NCI-H446 (cell line): ENCODE measurements around the gene KRTAP2-2.
"Not testable (repeated sequence)": the region's sequence is repeated elsewhere in the genome, so short reads cannot be mapped to it uniquely, and the experiment has no call there.

Source experiments
- DNase-seq, 2 experiments: peaks; one replicate each; lab custom pipeline; 2025; lab: John Stamatoyannopoulos, UW

Gene KRTAP2-2, protein sequence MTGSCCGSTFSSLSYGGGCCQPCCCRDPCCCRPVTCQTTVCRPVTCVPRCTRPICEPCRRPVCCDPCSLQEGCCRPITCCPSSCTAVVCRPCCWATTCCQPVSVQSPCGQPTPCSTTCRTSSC

GRCh38 chr17:41055130-41055529, at the start of gene KRTAP2-2:
KRTAP2-2 (minus strand) TSS chr17:41055230; CDS start chr17:41055211, 19 bp downstream.
- not testable (repeated sequence) for DNase-seq

GRCh38 chr17:41104386-41105038, 49.5 kb upstream of the KRTAP2-2 start:
- DNase-seq, result not testable (repeated sequence)

DNA sequence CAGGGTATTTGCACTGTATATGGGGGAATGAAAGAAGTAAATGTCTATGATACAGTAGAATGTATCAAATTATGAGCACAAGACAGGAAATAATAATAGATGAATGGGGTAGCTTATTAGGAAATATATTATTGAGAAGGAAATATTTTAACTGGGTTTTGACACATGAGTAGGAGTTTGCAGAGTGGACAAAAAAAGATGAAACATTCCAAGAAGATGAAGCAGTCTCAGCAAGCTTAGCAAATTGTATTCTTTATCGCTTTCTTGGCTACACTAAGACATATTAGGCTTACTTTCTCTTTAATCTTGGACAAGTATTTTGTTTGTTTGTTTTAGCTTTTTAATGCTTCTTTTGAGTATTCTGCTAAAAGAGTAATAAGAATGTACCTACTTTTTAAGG, 48.9 kb upstream of the KRTAP2-2 start:
- no peak for DNase-seq

GRCh38 chr17:41101586-41102259, 46.7 kb upstream of the KRTAP2-2 start, which contains the start of gene KRTAP4-16:
KRTAP4-16 (minus strand) TSS chr17:41102209; CDS start chr17:41102209, 0 bp downstream.
- no peak for DNase-seq

DNA sequence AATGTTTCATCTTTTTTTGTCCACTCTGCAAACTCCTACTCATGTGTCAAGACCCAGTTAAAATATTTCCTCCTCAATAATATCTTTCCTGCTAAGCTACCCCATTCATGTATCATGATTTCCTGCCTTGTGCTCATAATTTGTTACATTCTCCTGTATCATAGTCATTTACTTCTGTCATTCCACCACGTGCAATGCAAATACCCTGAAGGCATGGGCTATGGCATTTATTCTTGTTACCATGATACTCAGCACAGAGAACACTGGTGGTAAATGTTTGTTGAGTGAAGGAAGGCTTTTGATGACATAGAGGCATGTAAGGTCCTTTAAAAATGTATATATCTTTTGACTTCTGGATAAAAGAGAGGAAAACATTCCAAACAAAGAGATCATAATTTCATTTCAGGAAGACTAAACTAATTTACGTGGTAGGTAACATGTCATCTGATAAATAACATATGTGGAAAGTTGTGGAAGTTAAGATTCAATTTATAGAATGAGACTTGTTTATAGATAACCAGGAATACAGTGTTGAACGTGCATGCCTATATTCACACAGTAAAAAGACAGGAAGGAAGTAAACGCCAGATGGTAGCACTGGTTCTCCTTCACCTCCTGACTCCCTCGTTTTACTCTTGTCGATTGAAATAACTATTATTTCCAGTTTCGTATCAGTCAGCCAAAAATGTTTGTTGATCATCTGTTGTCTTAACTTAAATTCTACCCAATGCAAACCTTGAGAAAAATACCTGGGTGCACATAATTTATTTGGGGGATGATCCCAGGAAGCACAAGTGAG, 44.9 kb upstream of the KRTAP2-2 start:
- DNase-seq, result not testable (repeated sequence)

- DNase-seq, result no peak
Observed at GRCh38 chr17:41098481-41098880, 43.5 kb upstream of the KRTAP2-2 start.

- DNase-seq, result no peak
Observed at GRCh38 chr17:41098042-41098441, 43.0 kb upstream of the KRTAP2-2 start, which contains the start of gene KRTAP4-8. KRTAP4-8 (minus strand) TSS chr17:41098142; CDS start chr17:41098084, 58 bp downstream.

DNA sequence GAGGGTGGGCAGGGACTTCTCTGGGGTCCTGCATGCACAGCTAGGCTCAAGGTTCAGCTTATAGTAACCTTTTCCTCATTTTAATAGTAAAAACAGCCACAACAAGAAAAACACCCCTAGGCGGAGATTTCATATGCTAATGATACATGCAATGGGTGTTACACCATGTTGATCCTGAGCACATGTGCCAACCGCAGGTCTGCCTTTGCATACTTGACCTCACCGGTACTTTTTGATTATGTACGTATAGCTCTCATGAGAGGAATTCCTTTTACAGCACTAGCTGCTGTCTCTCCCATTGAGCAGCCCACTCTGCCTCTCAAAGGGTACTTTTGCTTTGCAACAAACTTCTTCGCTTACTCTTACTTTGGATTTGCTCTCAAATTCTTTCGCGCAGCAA, 41.0 kb upstream of the KRTAP2-2 start:
- no peak for DNase-seq

GRCh38 chr17:41088760-41089352, 33.8 kb upstream of the KRTAP2-2 start:
- not testable (repeated sequence) for DNase-seq

DNA sequence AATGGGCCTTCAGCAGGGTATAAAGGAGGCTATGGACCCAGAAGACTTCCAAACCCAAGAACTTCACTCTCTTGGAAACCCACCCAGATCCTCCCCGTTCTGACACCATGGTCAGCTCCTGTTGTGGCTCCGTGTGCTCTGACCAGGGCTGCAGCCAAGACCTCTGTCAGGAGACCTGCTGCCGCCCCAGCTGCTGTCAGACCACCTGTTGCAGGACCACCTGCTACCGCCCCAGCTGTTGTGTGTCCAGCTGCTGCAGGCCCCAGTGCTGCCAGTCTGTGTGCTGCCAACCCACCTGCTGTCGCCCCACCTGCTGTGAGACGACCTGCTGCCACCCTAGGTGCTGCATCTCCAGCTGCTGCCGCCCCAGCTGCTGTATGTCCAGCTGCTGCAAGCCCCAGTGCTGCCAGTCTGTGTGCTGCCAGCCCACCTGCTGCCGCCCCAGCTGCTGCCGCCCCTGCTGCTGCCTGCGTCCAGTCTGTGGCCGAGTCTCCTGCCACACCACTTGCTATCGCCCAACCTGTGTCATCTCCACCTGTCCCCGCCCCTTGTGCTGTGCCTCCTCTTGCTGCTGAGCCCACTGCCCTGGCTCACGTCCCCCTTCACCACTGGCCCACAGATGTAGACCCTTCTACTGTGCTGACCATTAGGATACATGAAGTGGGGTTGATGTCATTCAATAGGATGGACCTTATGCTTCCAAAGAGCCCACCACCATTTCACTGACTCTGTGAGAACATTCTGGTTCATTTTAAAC, 29.2 kb upstream of the KRTAP2-2 start, which contains the start of gene KRTAP4-7:
Gene KRTAP4-7 (plus strand): TSS at position 51 of the 757 bp plus-strand sequence. CDS start 57 bp downstream, at position 108.
- not testable (repeated sequence) for DNase-seq

GRCh38 chr17:41083427-41083826, 28.4 kb upstream of the KRTAP2-2 start:
- not testable (repeated sequence) for DNase-seq

DNA sequence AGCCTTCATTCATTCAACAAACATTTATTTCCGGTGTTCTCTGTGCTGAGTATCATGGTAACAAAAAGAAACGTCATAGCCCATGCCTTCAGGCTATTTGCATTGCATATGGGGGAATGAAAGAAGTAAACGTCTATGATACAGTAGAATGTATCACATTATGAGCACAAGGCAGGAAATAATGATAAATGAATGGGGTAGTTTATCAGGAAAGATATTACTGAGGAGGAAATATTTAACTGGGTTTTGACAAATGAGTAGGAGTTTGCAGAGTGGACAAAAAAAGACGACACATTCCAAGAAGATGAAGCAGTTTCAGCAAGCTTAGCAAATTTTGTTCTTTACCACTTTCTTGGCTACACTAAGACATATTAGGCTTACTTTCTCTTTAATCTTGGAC, 27.6 kb upstream of the KRTAP2-2 start:
- DNase-seq, result no peak

DNA sequence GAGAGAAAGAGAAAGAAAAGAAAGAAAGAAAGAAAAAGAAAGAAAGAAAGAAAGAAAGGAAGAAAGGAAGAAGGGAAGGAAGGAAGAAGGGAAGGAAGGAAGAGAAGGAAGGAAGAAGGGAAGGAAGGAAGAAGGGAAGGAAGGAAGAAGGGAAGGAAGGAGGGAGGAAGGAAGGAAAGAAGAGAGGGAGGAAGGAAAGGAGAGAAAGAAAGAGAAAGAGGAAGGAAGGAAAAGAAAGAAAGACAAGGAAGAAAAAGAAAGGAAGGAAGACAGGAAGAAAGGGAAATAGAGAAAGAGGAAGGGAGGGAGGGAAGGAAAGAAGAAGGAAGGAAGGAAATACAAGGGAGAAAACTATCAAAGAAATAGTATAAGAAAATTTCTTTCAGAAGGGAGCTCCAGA, 21.8 kb upstream of the KRTAP2-2 start:
- DNase-seq, result no peak

DNA sequence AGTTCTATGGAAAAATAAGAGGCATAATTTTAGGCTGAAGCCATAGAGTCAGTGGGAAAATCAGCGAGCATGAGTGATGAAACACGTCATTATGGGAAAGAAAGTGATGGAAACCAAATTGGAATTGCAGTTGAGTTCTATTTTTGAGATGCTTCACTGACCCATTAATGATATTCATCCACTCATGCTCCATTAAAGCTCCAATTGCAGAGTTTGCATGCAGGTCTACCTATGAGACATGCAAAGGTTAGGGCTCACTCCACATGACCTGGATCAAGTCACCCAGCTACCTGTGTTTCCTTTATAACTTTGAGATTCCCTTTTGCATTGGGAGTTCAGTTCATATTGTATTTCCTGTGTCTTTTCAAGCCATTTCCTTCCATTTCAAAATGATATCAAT, 18.6 kb upstream of the KRTAP2-2 start:
- DNase-seq, result no peak

DNA sequence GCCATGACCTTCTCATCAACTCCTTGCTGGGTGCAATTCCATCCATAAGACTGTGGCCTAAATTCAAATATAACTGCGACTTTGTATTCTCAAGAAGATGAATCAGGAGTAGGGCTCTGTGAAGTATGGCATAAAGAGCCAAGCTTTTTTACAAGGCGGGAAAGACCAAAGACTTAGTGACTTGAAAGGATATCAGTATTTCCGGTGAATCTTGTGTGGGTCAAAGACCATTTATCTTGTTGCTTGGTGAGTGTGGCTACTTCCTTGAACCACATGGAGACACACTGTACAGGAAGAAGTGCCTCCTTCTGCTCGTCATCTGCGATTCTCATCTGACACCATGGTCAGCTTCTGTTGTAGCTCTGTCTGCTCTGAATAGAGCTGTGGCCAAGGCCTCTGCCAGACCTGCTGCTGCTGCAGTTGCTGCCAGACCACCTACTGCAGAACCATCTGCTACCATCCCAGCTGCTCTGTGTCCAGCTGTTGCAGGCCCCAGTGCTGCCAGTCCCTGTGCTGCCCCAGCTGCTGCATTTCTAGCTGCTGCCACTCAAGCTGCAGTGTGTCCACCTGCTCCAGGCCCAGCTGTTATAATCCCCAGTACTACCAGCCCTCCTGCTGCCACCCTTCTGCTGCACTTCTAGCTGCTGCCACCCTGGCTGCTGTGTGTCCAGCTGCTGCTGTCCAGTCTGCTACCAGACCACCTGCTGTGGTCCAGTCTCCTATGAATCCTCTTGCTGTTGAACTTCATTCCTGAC, 16.8 kb upstream of the KRTAP2-2 start:
- DNase-seq, result peak in 1 of 2 experiments; percentile 6

- DNase-seq, result no peak
Observed at GRCh38 chr17:41069031-41069430, 14.0 kb upstream of the KRTAP2-2 start.

GRCh38 chr17:41067281-41067680, 12.3 kb upstream of the KRTAP2-2 start:
- no peak for DNase-seq

DNA sequence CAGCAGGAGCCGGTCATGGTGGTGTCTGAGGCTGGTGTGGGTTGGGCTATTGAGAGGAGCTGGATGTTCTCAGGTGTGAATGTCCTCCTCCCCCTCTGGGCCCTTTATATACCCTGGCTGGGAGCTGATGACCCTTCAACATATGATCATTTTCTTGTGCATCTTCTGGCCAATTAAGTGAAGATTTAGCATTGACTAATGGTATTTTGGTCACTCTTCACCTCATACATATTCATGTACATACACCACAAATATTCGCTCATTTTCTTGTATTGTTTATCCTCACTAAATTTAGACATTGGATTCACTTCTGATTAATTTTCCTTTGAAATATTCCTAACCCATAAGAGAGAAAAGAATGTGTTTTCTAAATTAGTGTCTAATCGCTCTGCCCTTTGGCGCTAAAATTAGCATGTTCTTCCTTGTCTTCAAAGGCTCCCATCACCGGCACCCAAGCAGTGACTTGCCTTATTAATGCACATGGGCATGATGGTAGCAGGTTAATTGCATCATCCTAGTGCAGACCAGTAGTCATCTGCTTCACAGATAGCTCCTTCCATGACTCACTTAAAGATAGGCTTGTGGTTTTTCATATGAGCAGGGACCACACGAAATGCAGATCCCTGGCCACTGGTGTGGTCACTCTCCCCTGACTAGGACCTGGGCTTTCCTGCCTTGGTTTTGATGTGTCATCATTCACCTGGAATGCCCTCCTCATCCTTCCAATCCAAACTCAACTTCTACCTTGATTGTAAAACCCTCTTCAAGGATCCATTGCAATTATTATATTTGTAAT, 11.0 kb upstream of the KRTAP2-2 start, which contains the start of gene KRTAP2-4:
Gene KRTAP2-4 (minus strand): TSS at position 51 of the 796 bp plus-strand sequence. CDS start 34 bp downstream, at position 17.
- DNase-seq, result no peak

DNA sequence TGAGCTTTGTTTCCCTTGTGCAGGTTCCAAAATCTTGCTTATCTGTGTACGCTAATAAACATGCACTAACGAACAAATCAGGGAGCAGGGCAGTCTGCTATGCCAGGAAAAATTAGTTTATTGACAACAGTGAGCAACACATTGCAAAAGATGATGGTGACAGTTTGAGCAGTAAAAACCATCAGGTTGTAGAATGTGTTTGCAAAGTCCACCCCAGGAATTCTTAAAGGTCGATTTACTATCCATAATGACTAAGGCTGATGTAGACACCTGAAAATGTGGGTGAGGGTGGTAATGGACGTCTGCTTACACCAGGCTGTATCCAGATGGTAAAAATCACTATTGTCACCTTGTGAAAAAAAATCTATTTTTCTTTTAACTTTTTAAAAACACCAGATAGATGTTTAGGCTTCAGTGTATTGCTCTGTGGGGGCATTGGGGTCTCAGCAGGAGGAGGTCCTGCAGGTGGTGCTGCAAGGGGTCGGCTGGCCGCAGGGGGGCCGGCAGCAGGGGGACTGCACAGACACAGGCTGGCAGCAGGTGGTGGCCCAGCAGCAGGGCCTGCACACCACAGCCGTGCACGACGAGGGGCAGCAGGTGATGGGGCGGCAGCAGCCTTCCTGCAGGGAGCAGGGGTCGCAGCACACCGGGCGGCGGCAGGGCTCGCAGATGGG, 10.1 kb upstream of the KRTAP2-2 start:
- DNase-seq, result not testable (repeated sequence)
